Tibial nerve (tissue), 4 donors: ENCODE results near the gene CLSTN3.

ENCODE experiments used
- CTCF ChIP-seq, 5 experiments: fragments of 200-600 bp in 3 of 5; fragments of 450-650 bp in 2 of 5; sonication (generic) in 3 of 5; IDR thresholded peaks; one replicate each; pipeline ENCODE4 v1.5.1; 2016 to 2019; ENCODE audit warnings: antibody characterized with exemption in 5 of 5, mild to moderate bottlenecking in 3 of 5, moderate library complexity in 2 of 5
- EP300 ChIP-seq, 2 donors: sonication (generic); formaldehyde crosslinking; IDR thresholded peaks; one replicate each; pipeline ENCODE4 v1.6.1; 2017; ENCODE audit warnings: antibody characterized with exemption in 2 of 2, mild to moderate bottlenecking in 1 of 2
- POLR2A ChIP-seq, 2 donors: fragments of 450-650 bp; IDR thresholded peaks; one replicate each; pipeline ENCODE4 v1.6.1; 2017; ENCODE audit warnings: antibody characterized with exemption in 2 of 2, mild to moderate bottlenecking in 2 of 2, moderate library complexity in 2 of 2

- TF ChIP-seq CTCF (IDR thresholded peaks at IDR 0.05): no peak
- TF ChIP-seq POLR2A (IDR thresholded peaks at IDR 0.05): no peak
- TF ChIP-seq EP300 (IDR thresholded peaks at IDR 0.05): no peak
Observed at GRCh38 chr12:7116916-7117315, 13.3 kb upstream of the CLSTN3 start.
